Upper lobe of left lung (tissue), 4 donors: Measurements from ENCODE around the gene FAM149B1.

Experiments used
- POLR2A ChIP-seq, 4 donors: fragments of 450-650 bp; IDR thresholded peaks; one replicate each; pipeline ENCODE4 v1.5.1; 2016 to 2017; ENCODE audit warnings: antibody characterized with exemption in 4 of 4, mild to moderate bottlenecking in 2 of 4
- TF ChIP-seq, protein P1 (sequence below), 6 experiments: fragments of 450-650 bp in 4 of 6; fragments of 200-600 bp in 2 of 6; sonication (generic) in 2 of 6; IDR thresholded peaks; one replicate each; pipeline ENCODE4 v1.5.1; 2016 to 2019; ENCODE audit warnings: antibody characterized with exemption in 6 of 6

DNA sequence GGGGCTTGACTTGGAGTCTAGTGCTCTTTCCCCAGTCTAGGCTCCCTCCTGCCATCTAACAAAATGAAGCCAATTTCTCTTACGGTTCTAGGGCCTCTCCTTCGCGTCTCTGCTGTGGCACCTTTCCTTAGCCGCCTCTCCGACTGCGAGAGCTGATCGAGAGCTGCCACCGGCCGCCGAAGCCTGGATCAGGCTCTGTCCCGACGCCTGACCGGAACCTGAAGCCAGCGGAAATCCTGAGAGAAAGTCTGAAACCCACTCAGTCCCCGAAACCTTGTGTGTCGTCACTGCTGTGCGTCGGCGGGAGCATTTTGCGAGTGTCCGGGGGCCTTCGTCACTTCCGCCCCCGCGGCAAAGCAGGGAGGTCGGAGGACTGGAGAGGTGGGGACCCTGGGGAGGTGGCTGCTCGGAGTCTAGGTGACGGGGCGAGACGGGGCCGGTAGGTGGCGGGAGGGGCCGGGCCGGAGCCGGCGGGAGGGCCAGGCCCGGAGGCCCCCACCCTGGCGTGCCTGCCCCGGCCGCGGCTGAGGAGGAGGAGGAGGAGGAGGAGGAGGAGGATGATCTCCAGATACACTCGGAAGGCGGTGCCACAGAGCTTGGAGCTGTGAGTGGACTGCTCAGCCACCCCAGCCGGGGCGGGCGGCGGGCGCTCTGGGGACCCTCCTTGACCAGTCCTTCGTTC, at the start of gene FAM149B1, which contains the start of gene ECD:
- peak; percentile 78 to 97 (median 94) for TF ChIP-seq POLR2A (IDR thresholded peaks at IDR 0.05)
- TF ChIP-seq, protein P1, sequence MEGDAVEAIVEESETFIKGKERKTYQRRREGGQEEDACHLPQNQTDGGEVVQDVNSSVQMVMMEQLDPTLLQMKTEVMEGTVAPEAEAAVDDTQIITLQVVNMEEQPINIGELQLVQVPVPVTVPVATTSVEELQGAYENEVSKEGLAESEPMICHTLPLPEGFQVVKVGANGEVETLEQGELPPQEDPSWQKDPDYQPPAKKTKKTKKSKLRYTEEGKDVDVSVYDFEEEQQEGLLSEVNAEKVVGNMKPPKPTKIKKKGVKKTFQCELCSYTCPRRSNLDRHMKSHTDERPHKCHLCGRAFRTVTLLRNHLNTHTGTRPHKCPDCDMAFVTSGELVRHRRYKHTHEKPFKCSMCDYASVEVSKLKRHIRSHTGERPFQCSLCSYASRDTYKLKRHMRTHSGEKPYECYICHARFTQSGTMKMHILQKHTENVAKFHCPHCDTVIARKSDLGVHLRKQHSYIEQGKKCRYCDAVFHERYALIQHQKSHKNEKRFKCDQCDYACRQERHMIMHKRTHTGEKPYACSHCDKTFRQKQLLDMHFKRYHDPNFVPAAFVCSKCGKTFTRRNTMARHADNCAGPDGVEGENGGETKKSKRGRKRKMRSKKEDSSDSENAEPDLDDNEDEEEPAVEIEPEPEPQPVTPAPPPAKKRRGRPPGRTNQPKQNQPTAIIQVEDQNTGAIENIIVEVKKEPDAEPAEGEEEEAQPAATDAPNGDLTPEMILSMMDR (IDR thresholded peaks at IDR 0.05) = peak in 5 of 6 experiments; percentile 27 to 65 (median 44)
